ENCODE data around the gene KCNMA1.

The KCNMA1 gene

DNA sequence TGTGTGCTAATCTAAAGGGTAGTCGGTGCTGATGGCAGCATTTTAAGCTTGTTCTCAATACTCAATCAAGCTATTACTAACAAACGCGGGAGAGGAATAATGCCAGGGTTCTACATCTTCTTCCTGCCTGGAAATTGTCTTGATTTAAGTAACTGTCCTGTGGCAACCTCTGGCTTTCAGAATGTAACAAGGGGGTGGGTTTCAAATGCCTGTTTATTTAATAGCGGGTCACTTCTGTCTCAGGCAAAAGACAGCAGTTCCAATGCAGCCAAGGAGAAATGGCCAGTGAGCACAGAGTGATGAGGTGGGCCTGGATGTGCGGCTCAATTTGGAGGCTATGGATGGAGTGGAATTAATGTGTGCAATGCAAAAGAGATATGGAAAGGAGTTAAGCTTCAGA is 692.4 kb downstream of the KCNMA1 start:
- no peak for DNase-seq

GRCh38 chr10:76944640-76945039 is 693.0 kb downstream of the KCNMA1 start:
- DNase-seq = no peak

GRCh38 chr10:76942628-76943416 is 694.8 kb downstream of the KCNMA1 start:
- no peak for DNase-seq

GRCh38 chr10:76939933-76940468 is 697.6 kb downstream of the KCNMA1 start:
- DNase-seq = no peak

- no peak for DNase-seq
Observed at GRCh38 chr10:76937181-76937600, 700.4 kb downstream of the KCNMA1 start.

- no peak for DNase-seq
Observed at GRCh38 chr10:76935941-76936613, 701.5 kb downstream of the KCNMA1 start.

- no peak for DNase-seq
Observed at GRCh38 chr10:76928565-76928964, 709.0 kb downstream of the KCNMA1 start.

- no peak for DNase-seq
Observed at GRCh38 chr10:76925636-76926405, 711.8 kb downstream of the KCNMA1 start.

DNA sequence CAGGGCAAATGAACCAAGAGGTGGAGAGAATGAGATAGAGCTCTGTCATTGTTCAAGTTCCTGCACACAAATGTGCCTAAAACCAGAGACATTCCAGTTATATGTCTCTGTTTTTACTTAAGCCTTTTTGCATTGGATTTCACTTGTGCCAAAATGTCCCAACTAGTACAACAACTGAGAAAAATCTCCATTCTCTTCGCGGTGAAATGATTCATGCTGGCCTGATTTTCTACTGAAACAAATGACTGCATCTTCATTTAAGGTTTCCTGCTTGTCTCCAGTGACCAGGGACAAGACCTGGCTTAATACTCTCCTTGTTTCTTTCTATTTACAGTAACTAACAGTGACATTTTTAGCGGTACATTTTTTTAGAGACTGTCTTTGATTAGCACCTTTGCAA is 714.9 kb downstream of the KCNMA1 start:
- DNase-seq = no peak

GRCh38 chr10:76921383-76922010 is 716.1 kb downstream of the KCNMA1 start:
- DNase-seq = no peak

GRCh38 chr10:76920581-76920980 is 717.0 kb downstream of the KCNMA1 start:
- no peak for DNase-seq

DNA sequence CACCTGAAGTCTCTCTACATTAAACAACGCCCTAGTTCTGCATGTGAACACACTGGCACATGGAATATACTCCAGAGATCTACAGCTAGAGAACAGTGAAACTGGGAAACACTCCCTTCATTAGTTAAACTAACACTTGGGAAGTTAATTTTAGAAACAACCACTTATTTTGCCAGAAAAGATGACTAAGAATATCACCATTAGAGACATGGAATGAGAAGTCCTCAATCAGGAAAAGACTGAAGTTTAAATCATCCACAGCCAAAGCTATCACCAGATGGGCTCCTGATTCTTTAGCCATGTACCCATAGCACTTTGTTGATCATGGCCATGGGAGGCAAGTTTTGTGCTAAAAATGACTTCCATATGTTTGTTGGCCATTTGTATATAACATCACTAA is 719.5 kb downstream of the KCNMA1 start:
- no peak for DNase-seq

- no peak for DNase-seq
Observed at GRCh38 chr10:76917071-76917470, 720.5 kb downstream of the KCNMA1 start.

DNA sequence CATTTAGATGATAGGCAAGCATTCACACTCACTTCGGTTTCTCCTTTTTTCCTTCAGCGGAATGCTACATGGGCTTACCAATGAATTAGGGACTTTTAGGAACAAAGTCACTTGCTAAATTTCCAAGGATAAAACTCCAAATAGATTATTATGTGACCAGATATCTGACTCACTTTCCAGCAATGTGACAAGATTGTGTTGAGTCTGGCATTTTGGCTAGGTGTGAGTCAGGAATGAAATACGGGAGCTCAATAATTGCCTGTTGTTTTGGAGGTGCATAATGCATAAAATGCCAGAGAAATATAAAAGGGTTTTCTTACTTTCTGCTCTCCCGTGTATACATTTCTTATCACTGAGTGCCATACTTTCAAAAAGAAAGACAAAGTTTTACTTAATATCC is 721.1 kb downstream of the KCNMA1 start:
- no peak for DNase-seq

- DNase-seq = no peak
Observed at GRCh38 chr10:76915316-76915715, 722.3 kb downstream of the KCNMA1 start.

DNA sequence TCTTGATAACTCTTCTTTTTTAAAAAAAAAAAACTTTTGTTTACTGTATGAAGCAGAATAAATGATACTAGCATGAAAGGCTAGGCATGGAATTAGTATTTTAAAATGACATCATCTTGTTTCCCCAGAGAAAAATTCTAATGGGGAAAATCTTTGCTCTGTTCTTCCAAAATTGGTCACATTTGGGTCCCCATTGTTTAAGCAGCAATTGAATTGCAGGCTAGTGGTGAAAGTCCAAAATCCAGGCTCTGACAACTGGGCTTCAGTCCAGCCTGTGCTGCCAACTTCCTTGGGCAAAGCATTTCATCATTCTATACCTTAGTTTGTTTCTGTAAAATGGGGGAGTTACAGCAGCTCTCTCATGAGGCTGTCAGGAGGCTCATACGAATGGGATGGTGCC is 726.4 kb downstream of the KCNMA1 start:
- no peak for DNase-seq

DNA sequence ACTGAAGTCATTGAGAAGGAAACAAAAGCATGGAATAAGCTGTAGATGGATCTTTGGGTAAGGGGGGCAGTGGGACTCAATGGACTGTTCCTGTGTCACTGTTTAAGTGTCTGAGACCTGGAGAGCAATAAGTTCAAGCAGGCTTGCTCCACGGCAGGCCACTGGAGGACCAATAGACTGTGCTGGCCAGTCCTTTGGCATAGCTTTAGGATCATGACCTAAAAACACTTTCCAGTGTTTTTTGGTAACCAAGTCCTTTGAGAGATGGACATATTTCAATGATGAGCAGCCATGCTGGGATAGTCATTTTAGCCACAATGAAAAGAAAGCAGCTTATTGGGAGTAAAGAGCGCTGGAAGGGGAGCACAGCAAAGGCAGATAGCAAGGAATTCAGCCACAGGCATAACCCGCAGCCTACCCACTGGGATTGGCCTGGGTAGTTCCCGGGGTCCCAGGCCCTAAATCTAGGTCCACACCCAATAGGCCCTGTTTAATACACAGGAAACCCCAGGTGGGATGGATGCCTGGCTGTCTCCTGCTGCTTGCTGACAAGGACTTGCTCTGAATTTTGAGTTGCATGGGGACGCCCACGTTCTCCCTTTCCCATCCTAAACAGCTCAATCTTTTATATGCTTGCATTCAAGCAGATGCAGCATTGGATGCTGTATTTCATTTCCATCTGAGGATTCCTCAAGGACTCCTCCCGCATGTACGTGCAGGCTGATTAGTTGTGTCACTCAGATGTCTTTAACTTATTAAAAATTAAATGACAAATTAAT is 727.2 kb downstream of the KCNMA1 start:
- no peak for DNase-seq

DNA sequence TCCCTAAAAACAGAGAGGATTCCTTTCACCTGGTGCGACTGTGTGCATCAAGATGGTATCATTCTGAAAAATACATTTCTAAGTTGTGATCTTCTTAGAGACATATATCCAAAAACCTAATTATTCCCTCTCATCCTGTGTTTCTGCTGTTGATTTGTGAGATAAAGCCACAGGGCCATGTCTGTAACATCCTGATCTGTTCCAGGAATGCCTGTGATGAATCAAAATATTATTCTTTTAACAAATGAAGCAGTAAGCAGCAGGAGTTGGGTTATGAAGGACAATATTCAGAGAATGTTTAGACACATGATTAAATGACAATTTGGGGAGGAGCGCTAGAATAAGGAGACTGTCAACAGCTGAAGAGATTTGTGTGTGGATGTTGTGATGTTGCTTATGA is 731.4 kb downstream of the KCNMA1 start:
- no peak for DNase-seq

- no peak for DNase-seq
Observed at GRCh38 chr10:76905251-76905650, 732.4 kb downstream of the KCNMA1 start.

GRCh38 chr10:76903387-76903945 is 734.1 kb downstream of the KCNMA1 start:
- DNase-seq = no peak

GRCh38 chr10:76902949-76903348 is 734.7 kb downstream of the KCNMA1 start:
- DNase-seq = no peak

- DNase-seq = no peak
Observed at GRCh38 chr10:76901701-76902100, 735.9 kb downstream of the KCNMA1 start.
